Esophagus squamous epithelium (tissue), 5 donors: ENCODE measurements around the gene APC. TPM values are rescaled to one million over a fixed set of nuclear protein-coding genes. Genes with fewer than 3 reads are reported as not detected.

Experiments used
- DNase-seq: peaks from one replicate; lab custom pipeline; 2025; lab: John Stamatoyannopoulos, UW
- H3K27ac ChIP-seq, 4 donors: fragments of 200-600 bp; sonication (generic); one replicate each; pipeline ENCODE4 v1.5.1; 2016 to 2019; ENCODE audit warnings: mild to moderate bottlenecking in 1 of 4
- H3K27me3 ChIP-seq, 4 donors: fragments of 200-600 bp; sonication (generic); 1 replicate in 3 of 4; 2 replicates in 1 of 4; pipeline versions ENCODE4 v1.5.1 to v1.6.0; 2017 to 2021; ENCODE audit warnings: antibody characterized with exemption in 1 of 4
- H3K36me3 ChIP-seq, 3 donors: fragments of 200-600 bp; sonication (generic); one replicate each; pipeline ENCODE4 v1.5.1; 2016 to 2019
- H3K4me1 ChIP-seq, 3 donors: fragments of 200-600 bp; sonication (generic); one replicate each; pipeline ENCODE4 v1.5.1; 2017 to 2019
- H3K4me3 ChIP-seq, 4 donors: fragments of 200-600 bp; sonication (generic); 1 replicate in 3 of 4; 2 replicates in 1 of 4; pipeline ENCODE4 v1.5.1; 2016 to 2019; ENCODE audit warnings: mild to moderate bottlenecking in 2 of 4, moderate library complexity in 1 of 4
- H3K9me3 ChIP-seq, 3 donors: fragments of 200-600 bp; sonication (generic); one replicate each; pipeline ENCODE4 v1.5.1; 2016 to 2019
- CTCF ChIP-seq, 6 experiments: fragments of 450-650 bp in 4 of 6; fragments of 200-600 bp in 2 of 6; sonication (generic) in 2 of 6; IDR thresholded peaks; one replicate each; pipeline ENCODE4 v1.5.1; 2016 to 2019; ENCODE audit warnings: antibody characterized with exemption in 6 of 6, mild to moderate bottlenecking in 4 of 6, moderate library complexity in 4 of 6
- POLR2A ChIP-seq, 4 donors: fragments of 450-650 bp; IDR thresholded peaks; one replicate each; pipeline ENCODE4 v1.6.1; 2017; ENCODE audit warnings: antibody characterized with exemption in 4 of 4, mild to moderate bottlenecking in 4 of 4, moderate library complexity in 3 of 4
- whole genome bisulfite sequencing, 2 donors: methylation state at CpG; one replicate each; pipeline ENCODE4 v1.1.5; 2018; 5-methylcytosine and 5-hydroxymethylcytosine counted together
- intact Hi-C: fragments of 100-400 bp; cut with DNase I; formaldehyde crosslinking; loops from one replicate; pipeline ENCODE4 v1.15.0; 2022
- total RNA-seq, 4 donors: library from RNA; depleted of rRNA; stranded (reverse); fragments of >200 nt; gene quantifications; one replicate each; pipeline ENCODE4 v1.1.0, GENCODE V29; 2016
- donor health status: DM: yes; HTN: yes; CAD: no.

The APC gene
- total RNA-seq, 4 donors from 2014 or later = 34.7 to 75.0 (median 58.1) TPM

DNA sequence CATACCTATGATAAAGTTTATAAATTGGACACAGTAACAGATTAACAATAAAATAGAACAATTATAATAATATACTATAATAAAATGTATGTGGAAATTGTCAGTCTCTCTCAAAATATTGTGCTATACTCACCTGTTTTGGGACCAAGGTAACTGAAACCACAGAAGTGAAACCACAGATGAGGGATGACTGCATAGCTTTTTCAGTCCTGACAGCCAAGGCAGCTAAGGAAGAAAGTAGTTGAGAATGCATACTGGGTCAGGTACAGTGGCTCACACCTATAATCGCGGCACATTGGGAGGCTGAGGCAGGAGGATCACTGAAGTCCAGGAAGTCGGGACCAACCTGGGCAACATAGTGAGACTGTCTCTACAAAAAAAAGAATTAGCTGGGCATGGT, 132.3 kb downstream of the APC start:
- Histone ChIP-seq H3K4me1 (no peaks in the 10 kb centered on the region), H3K36me3 (peaks cover 5 to 79% (median 15%) of the 10 kb centered on the region in 3 donors), H3K27me3 (no peaks in the 10 kb centered on the region), H3K9me3 (no peaks in the 10 kb centered on the region), H3K27ac (no peak overlapping the region), H3K4me3 (no peak overlapping the region)
- intact Hi-C loops = no loop called here
- no peak for TF ChIP-seq CTCF (IDR thresholded peaks at IDR 0.05)
- no peak for TF ChIP-seq POLR2A (IDR thresholded peaks at IDR 0.05)
- WGBS, 2 donors = 90 to 100% methylated on average over 3 of the region's 3 CpGs
- no peak for DNase-seq

DNA sequence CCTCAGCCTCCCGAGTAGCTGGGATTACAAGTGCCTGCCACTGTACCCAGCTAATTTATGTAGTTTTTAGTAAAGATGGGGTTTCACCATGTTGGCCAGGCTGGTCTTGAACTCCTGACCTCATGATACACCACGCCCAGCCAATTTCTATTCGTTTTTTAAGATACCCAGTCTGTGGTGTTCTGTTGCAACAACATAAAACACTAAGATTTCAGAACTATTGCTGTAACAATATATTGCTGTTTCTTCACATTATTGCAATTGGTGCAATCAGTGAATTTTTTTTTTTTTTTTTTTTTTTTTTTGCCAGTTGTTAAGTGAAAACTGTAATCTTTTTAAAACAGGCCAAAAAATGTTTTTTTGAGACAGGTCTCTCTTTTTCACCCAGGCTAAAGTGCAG, 133.3 kb downstream of the APC start:
- intact Hi-C loops = no loop called here
- Histone ChIP-seq H3K4me1 (no peaks in the 10 kb centered on the region), H3K9me3 (no peaks in the 10 kb centered on the region), H3K27me3 (no peaks in the 10 kb centered on the region), H3K36me3 (peaks cover 5 to 79% (median 11%) of the 10 kb centered on the region in 3 donors), H3K4me3 (no peak overlapping the region), H3K27ac (no peak overlapping the region)
- TF ChIP-seq POLR2A (IDR thresholded peaks at IDR 0.05) (no peak), CTCF (IDR thresholded peaks at IDR 0.05) (no peak)
- 64 to 65% methylated on average over 3 of the region's 3 CpGs for WGBS, 2 donors
- DNase-seq = no peak

DNA sequence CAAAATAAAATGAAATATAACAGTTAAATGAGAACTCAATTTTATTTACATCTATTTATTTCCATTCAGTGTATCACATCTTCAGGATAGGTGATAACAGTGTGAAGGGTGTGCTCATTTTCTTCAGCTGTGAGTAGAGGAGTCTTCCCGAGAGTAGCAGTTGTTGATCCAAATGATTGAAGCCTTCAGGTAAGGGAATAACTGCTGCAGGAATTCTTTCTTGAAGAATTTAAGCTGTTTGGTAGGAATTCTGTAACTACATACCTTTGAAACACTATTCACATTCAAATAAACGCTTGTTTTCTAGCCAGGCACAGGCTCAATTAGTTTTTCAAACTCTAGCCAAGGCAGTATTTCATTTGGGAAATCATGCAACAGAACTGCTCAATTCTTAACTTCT, 138.7 kb downstream of the APC start:
- Histone ChIP-seq H3K4me1 (peaks cover 0 to 13% (median 6%) of the 10 kb centered on the region in 3 donors), H3K9me3 (no peaks in the 10 kb centered on the region), H3K36me3 (peaks cover 0 to 78% (median 0%) of the 10 kb centered on the region in 3 donors), H3K27me3 (no peaks in the 10 kb centered on the region), H3K27ac (no peak overlapping the region), H3K4me3 (no peak overlapping the region)
- DNase-seq = no peak
- 67 to 70% methylated on average over 2 of the region's 2 CpGs for WGBS, 2 donors
- TF ChIP-seq POLR2A (IDR thresholded peaks at IDR 0.05) = no peak
- TF ChIP-seq CTCF (IDR thresholded peaks at IDR 0.05) = no peak
- intact Hi-C loops = no loop called here

DNA sequence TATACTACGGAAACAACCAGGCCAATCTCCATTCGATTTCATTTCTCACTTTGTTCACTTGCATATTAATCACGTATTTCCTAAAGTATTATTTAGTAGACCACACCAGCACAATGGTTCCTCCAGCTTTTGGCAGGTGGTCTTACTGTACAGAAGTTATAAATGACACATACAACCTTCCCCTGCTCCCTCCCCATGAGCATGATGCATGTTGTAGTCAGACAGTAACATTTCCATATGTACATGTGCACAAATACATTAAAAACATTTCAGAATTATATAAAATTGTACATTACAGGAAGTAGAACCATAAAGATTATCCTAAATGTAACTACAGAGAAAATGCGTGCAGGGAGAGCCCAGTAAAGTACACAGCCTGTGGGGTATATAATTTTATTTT, 140.4 kb downstream of the APC start:
- Histone ChIP-seq H3K4me3 (no peak overlapping the region), H3K36me3 (peaks cover 0 to 92% (median 1%) of the 10 kb centered on the region in 3 donors), H3K9me3 (no peaks in the 10 kb centered on the region), H3K27me3 (no peaks in the 10 kb centered on the region), H3K27ac (no peak overlapping the region), H3K4me1 (peaks cover 0 to 13% (median 6%) of the 10 kb centered on the region in 3 donors)
- WGBS, 2 donors = 48 to 50% methylated on average over 4 of the region's 4 CpGs
- intact Hi-C loops = no loop called here
- TF ChIP-seq CTCF (IDR thresholded peaks at IDR 0.05) = no peak
- TF ChIP-seq POLR2A (IDR thresholded peaks at IDR 0.05) = no peak
- no peak for DNase-seq

GRCh38 chr5:112878760-112879159, 141.1 kb downstream of the APC start:
- intact Hi-C loops = no loop called here
- H3K27me3 ChIP-seq = no peaks in the 10 kb centered on the region
- DNase-seq = no peak
- peaks cover 0 to 96% (median 5%) of the 10 kb centered on the region in 3 donors for H3K36me3 ChIP-seq
- TF ChIP-seq CTCF (IDR thresholded peaks at IDR 0.05) = no peak
- H3K27ac ChIP-seq = no peak overlapping the region
- H3K9me3 ChIP-seq = no peaks in the 10 kb centered on the region
- peaks cover 0 to 13% (median 6%) of the 10 kb centered on the region in 3 donors for H3K4me1 ChIP-seq
- H3K4me3 ChIP-seq = no peak overlapping the region
- WGBS, 2 donors = 27 to 55% methylated on average over 4 of the region's 4 CpGs
